LNCaP clone FGC (cell line): ENCODE measurements around the gene FOXP1.

Source experiments
- DNase-seq: peaks from one replicate; pipeline ENCODE4 v3.0.0-alpha.2; 2011; ENCODE audit warnings: low read depth
- H3K4me3 ChIP-seq: 2 replicates; pipeline ENCODE4 v1.5.1; 2011; ENCODE audit warnings: mild to moderate bottlenecking, low read depth, low read length, control low read depth
- CTCF ChIP-seq: IDR thresholded peaks from 2 replicates; pipeline ENCODE4 v1.5.1; 2012; ENCODE audit warnings: mild to moderate bottlenecking; ENCODE audit not compliant: control insufficient read depth, insufficient read depth; ENCODE audit errors: extremely low read depth

FOXP1 gene

GRCh38 chr3:71078723-71079525 lies 504.6 kb downstream of the FOXP1 start:
- no peak for DNase-seq
- H3K4me3 ChIP-seq: no peak overlapping the region
- no peak for TF ChIP-seq CTCF

- no peak for TF ChIP-seq CTCF
- H3K4me3 ChIP-seq: no peak overlapping the region
- DNase-seq: no peak
Measured at GRCh38 chr3:71078199-71078598, 505.3 kb downstream of the FOXP1 start.

DNA sequence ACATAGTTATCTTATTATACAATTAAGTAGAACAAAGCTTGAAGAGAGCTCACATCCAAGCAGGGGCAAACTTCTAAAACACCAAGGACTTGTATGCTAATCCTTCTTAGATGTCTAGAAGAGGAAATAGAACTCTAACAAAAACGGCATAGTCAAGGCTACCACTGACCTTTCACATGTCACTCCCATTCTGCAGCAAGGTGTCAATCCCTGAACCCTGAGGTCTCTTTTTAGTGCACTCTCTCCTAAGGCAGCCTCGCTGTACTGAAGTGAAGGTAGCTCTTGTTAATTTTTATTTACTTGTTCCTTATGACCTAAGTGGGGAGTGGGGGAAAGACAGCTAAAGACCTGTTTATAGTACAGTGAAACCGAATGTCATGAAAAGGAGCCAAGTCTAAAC lies 506.5 kb downstream of the FOXP1 start:
- no peak for TF ChIP-seq CTCF
- no peak for DNase-seq
- H3K4me3 ChIP-seq: no peak overlapping the region

DNA sequence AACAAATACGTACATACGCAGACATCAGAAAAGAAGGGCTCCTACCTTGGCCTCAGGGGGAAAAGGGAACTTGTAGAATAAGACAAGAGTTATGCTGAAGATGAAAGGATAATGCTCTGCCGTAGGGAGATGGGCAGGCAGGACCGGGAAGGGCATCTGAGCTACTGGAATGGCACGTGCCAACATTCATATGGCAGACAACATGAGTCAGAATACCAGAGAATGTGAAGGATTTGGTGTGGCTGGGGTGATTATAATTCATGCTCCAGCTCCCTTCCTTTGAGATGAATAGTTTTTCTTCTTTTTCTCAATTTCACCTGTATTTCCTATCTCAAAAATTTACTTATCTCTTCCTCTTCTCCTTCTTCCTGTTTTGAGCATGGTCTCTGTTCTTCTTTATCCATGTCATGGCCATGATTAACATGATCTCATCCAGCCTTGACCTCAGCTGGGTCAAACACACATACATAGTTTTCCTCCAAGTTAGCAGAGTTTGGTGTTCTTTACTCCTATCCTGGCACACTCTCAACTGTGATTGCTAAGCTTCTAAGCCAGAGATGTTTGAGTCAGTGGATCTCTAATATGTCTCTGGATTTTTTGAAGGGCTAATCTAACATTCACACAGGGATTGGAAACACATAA lies 507.0 kb downstream of the FOXP1 start:
- no peak for DNase-seq
- no peak for TF ChIP-seq CTCF
- no peak overlapping the region for H3K4me3 ChIP-seq

DNA sequence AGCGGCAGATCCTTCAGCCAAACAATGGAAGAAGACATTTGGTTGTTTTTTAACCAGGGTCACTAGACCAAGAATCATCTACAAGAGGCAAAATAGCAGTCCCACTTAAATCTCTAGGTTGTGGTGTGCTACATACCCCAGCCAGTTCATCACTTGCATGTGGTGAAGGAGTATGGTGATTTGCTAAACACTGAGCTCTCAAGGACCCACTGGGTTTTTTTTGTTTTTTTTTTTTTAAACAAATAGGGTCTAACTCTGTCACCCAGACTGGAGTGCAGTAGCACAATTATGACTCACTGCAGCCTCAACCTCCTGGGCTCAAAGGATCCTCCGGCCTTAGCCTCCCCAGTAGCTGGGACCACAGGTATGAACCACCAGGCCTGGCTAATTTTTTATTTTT lies 508.0 kb downstream of the FOXP1 start:
- DNase-seq: no peak
- H3K4me3 ChIP-seq: no peak overlapping the region
- TF ChIP-seq CTCF: no peak

GRCh38 chr3:71074423-71074822 lies 509.1 kb downstream of the FOXP1 start:
- no peak for TF ChIP-seq CTCF
- no peak overlapping the region for H3K4me3 ChIP-seq
- DNase-seq: no peak
